GM21423 (cell line): Measurements from ENCODE around the gene SYNPO.

Source experiments
- ATAC-seq: cut with Tn5 transposase; IDR thresholded peaks from one replicate; pipeline ENCODE4 v1.9.1; 2021; ENCODE audit warnings: mild to moderate bottlenecking, moderate library complexity; ENCODE audit not compliant: unreplicated experiment

The SYNPO gene

DNA sequence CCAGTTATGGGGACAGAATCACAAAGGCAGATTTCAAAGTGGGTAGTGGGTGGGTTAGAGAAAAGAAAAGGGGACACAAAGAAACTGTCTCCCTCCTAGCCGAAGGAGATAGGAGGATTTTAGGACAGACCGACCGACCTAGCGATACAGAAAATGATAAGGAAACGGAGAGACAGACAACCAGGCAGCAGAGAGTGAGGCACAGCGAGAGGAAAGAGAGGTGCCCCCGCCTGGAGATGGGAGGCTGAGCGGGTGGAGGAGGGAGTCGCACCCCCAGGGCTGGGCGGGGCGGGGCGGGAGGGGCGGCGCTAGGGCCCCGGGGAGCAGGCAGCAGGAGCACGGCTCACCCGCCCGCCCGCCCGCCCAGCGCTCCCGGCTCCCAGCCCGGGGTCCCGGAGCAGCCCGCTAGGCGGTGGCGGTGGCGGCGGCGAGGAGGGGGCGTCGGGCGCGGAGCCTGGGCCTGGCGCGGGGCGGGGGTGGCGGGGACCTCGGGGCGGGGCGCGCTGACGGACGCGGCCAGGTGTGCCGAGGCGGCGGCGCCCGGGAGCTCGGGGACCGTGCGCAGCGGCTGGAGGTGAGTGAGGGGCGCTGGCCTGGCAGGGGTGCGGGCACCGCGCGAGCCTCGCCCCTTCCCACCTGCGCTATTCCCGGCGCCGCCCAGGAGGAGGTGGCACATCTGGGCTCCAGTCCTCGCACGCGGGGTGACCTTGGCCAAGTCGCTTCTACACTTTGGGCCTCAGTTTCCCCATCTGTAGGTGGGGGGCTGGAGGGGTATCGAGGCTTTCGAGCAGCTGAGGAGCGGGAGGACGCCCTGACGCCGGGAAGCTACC lies 15.9 kb upstream of the SYNPO start:
- peak; percentile 32 for ATAC-seq

GRCh38 chr5:150625164-150625535 lies 15.3 kb upstream of the SYNPO start:
- no peak for ATAC-seq

GRCh38 chr5:150625831-150626746 lies 14.4 kb upstream of the SYNPO start:
- peak; percentile 56 for ATAC-seq

- ATAC-seq = no peak
These were observed 13.6 kb upstream of the SYNPO start for GRCh38 chr5:150626853-150627276.

DNA sequence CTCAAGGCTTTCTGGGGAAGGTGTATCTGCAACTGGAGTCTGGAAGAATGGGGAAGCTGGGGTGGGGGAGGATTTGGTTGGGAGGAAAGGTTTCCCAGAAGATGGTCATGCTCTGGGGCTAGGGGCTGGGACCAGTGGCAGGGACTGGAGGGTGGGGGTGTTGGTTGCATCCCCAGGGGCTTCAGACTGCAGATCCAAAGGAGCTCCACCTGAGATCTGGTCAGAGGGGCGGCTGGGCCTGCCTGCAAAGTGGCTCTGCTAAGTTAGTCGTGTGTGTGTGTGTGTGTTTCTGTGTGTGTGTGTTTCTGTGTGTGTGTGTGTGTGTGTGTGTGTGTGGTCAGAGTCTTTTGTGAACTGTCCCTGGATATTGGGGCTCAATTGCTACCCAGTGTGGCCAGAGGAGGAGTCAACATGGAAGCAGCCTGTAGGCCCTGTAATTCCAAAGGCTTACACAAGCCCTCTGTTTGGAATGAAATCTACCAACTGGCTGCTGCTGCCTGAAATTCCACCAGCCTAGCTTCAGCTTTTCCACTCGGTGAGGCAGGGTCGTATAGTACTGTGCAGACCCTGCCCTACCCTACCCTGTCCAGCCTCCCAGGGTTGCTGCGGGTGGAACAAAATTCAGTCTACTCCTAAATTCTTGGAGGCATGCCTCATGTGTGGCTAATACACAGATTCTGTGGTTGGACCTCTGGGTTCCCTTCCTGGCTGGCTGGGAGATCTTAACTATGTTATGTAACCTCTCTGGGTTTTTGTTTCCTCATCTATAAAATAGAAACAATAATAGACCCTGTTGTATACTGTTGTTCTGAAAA lies 12.5 kb upstream of the SYNPO start:
- ATAC-seq = no peak

- no peak for ATAC-seq
These were observed 11.4 kb upstream of the SYNPO start for GRCh38 chr5:150628936-150629485.

- ATAC-seq = no peak
These were observed 10.4 kb upstream of the SYNPO start for GRCh38 chr5:150630016-150630415.

DNA sequence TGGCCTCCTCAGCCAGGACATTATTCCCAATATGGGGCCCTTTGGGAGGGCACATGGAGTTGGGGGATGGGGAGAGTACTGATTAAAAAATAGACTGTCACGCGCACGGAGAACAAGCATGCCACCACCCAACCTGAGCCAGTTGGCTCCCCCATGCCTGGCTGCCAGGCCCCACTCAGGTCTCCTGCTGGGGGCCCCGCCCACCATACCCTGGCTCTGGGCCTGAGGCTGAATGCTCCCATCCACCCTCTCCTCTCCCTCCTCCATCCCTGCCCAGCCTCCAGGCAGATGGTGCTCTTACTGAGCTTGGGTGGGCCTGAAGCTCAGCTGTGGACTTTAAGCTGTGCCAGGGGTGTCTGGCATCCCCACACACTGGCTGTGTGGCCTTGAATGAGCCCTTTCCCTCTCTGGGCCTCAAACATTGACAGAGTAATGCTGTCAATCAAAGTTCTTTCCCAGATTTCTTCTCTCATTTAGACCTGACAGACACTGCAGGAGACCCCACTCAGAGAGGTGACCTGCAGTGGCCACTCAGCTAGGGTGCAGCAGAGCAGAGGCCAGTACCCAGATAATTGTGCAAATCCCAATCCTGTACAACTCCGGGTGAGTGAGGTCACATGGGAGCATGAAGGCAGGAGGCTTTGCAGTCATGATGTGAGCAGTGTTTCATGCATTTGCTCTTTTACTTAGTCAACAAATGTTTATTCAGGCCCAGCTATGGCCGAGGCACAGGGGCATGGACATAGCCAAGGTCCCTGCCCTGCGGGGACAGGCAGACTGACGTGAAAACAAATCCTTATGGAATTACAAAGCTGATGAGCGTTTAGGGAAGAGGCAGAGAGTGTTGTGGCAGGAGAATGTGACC lies 9.8 kb upstream of the SYNPO start:
- no peak for ATAC-seq

DNA sequence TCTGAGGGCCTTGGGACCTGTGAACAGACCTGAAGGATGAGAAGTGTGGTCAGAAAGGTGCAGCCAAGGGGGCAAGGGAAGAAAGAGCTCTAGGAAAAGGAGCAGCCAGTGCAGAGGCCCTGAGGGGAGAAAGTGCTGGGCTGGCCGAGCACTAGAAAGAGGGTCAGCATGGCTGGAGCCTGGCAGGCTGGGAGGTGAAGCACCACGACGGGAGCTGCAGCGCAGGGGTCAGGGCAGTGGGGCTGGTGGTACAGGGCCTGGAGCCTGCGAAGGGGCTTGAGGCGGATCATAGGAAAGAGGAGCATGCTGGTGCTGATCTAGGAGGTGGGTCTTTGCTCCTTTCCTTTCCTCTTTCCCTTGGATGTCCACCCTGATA lies 9.1 kb upstream of the SYNPO start:
- no peak for ATAC-seq

DNA sequence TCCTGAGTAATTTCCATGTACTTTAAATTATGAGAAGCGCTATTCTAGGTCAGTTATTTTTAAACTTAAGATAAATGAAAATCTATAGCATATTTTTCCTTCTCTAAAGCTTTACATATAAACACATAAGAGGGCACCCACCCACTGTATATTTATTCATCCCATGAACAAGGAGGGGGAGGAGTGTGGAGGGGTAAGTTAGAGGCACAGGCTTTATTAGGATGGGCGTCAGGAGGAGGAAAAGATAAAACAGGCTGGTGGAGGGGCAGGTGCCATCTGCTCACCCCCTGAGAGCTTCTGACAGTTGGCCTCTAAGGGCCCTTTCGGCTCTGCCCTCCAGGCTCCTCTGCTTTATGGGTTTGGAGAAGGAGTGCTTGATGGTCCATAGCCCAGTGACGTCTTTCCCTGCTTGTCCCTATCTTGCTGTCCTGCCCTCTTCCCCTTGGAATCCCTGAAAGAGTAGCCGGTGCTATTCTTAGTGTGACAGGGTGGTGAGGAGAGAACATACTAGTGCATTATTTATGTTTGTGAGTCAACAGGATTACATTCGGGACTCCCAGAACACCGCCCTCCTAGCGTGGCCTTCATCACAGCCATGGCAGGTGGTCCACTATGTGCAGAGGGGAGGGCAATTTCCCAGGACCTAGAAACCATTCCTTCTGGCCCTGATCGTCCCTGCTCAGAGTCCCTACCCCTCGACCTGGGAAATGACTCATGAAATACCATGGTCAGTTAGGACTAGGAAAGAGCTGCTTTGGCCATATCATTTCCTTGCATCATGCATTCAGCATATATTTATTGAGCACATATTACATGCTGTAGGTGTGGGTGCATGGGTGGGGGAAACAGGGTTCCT lies 7.9 kb upstream of the SYNPO start:
- no peak for ATAC-seq

DNA sequence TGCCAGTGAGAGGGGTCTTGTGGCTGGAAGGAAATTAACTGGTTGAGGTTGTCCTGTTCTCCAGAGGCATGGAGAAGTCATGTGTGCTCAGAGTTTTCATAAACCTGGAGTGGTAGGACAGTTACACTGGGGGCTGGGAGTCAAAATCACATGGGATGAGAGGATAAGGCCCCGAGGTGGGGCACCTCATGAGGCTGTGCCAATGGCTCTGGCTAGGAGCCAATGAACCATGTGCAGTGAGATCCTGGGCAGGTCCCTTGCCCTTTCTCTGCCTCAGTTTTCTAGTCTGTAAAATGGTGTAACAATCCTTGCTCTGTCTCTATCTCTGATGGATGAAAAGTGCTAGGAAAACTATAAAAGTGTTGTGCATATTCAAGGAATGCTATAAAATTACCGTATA lies 7.0 kb upstream of the SYNPO start:
- ATAC-seq = no peak

DNA sequence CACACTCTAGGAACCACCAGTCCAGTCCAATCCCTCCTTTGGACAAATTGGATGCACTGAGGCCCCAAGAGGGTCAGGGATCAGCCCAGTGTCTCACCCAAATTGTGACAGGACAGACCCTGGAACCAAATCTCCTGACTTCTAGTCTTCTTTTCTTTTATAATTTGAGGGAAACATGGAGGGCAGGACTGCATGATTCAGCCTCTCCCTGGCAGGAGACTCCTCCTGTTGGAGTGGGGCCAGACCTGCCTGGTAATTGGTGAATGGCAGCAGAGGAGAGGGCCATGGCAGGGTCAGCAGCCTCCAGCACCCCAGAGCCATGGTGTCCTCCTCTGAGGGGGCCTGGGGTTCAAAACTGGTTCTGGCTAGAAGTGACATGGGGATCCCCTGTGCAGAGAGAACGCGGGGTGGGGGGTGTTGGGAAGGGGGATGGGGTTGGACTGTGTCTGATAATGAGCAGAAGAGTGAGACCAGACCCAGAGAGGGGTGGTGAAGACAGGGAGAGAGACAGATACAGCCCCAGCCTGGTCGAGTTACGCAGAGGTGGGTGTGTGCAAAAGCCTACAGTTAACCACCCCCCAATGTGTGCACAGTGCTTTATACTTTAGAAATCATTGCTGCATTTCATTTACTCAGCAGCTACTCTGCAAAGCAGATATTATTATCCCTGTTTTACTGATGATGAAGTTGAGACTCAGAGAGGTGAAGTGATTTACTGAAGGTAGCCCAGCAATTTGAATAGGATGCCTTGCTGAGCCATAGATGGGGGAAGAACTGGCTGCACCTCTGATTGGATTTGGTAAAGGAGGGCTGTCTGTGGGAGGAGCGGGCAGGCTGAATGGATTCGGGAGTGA lies 3.8 kb upstream of the SYNPO start:
- ATAC-seq = no peak

DNA sequence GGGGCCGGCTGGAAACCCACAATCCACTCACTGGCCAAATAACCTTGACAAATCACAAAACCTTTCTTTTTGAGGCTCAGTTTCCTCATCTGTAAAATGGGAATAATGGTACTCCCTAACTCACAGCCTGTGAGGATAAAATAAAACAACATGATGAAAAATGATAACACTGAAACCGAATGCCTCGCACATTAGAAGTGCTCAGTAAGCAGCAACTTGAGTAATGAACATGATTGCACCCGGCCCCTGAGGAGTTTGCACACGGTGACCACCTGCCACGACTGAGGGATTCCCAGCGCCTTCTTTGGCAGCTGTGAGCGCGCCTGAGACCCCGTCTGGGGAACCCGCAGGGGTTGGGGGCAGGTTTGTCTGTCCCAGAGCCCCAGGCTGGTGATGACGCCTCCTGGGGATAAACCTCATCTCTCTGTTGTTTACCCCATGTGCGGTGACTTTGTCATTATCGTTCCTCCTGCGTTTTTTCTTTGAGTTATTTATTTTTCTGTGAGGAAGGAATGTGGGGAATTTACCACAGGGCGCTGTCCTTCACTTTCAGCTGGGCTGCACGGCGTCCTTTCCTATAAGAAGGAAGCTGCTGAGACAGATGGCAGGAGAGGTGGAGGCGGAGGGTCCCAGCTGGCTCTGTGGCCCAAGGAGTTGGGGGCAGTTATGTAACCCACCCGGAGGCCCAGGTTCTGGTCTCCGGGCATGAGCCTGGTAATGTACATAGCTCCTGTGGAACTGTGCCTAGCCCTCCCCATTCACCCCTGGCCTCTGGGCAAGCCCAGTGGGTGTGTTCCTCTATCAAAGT lies 3.0 kb upstream of the SYNPO start:
- no peak for ATAC-seq

- ATAC-seq = no peak
These were observed 2.4 kb upstream of the SYNPO start for GRCh38 chr5:150638053-150638444.

GRCh38 chr5:150638488-150639376 lies 1.7 kb upstream of the SYNPO start:
- no peak for ATAC-seq

DNA sequence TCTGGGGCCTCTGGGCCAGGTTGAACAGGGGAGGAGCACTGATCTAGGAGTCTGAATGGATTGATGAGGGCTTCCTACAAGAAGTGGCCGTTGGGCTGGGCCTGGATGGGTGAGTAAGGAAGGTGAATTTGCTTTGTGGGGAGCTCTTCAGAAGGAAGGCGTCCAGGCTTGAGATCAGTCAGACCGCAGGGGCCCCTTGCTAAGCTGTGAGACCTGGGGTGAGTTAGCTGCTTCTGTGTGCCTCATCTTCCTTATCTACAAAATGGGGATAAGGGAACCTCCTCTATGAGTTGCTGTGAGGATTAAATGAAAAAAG lies 1.1 kb upstream of the SYNPO start:
- ATAC-seq = no peak
